ENCODE measurements around the gene TMED5.

TMED5 gene

GRCh38 chr1:93120614-93121013 is 59.6 kb downstream of the TMED5 start:
- no peak for TF ChIP-seq ZNF274 (IDR thresholded peaks at IDR 0.05; ENCODE audit: low read depth, low read length)
- H3K4me3 ChIP-seq (ENCODE audit: low read length): no peak overlapping the region

DNA sequence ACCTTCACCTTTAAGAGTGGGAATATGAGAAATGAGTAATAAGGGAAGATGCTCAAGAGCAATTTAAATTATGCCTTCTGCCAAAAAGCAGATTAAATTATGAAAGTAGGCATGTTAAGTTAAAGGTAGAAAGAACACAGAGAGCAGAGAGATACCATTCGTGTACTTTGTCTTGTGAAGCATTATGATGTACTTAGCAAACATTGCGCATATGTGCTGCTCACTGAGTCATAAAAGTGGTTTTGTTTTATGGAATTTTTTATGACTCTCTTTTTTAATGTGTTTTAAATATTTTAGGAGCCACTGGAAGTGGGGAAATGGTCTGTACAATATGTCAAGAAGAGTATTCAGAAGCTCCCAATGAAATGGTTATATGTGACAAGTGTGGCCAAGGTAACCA is 65.8 kb downstream of the TMED5 start:
- H3K4me3 ChIP-seq (ENCODE audit: low read length): no peak overlapping the region
- no peak for TF ChIP-seq ZNF274 (IDR thresholded peaks at IDR 0.05; ENCODE audit: low read depth, low read length)

- TF ChIP-seq ZNF274 (IDR thresholded peaks at IDR 0.05; ENCODE audit: low read depth, low read length): no peak
- H3K4me3 ChIP-seq (ENCODE audit: low read length): no peak overlapping the region
Observed at GRCh38 chr1:93113127-93113526, 67.1 kb downstream of the TMED5 start.

DNA sequence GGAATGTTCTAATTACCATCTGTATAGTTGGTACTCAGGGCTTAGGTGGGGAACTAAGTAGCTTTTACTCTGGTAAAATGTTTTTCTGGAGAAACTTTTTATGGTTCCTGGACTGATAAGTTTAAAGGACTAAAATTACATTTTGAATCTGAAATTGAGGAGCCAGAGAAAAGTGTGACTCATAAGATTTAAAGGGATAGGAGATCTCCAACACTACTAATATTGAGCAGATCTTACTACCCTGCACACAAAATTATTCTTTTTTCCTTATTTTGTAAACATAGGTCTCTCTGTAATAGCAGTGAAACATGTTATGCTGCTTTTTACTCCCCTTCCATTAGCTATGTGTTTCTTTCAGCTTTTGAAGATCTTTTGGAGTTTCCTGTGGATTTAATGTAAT is 68.7 kb downstream of the TMED5 start:
- no peak overlapping the region for H3K4me3 ChIP-seq (ENCODE audit: low read length)

DNA sequence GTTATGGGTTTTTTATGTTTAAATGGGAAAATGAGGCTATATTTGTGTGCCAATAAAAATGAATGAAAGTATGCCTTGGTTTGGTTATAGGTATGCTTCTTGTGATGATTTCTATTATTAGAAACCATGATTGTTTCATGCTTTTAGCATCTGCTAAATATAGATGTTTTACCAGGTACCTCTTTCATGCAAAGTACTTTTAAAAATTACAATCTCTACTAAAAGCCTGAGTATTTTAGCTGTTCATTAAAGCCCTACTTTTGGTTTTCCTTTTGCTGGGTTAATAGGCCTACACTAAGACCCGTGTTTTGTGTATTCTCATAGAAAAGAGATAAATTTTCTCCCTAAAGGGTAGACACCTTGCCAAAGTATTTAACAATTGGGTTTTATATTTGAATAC is 69.1 kb downstream of the TMED5 start:
- no peak overlapping the region for H3K4me3 ChIP-seq (ENCODE audit: low read length)
- TF ChIP-seq ZNF274 (IDR thresholded peaks at IDR 0.05; ENCODE audit: low read depth, low read length): no peak

More for the DNA sequence above, 68.7 kb downstream of the TMED5 start:
- no peak for TF ChIP-seq ZNF274 (IDR thresholded peaks at IDR 0.05; ENCODE audit: low read depth, low read length)

DNA sequence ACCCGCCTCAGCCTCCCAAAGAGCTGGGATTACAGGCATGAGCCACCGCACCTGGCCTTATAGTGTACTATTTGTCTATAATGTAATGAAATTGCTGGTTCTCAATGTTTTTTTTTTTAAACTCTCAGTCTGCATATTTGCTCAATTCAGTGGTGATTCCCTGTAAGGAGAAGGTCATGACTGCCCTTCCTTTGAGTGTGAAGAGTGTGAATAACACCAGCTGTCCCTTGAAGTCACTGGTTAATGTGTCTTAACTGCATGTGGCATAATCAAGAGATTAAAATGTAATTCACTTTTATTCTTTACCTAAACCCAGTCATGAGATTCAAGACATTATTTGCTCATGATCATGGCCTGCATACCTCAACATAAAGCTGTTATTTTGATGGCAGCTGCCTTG is 70.6 kb downstream of the TMED5 start:
- TF ChIP-seq ZNF274 (IDR thresholded peaks at IDR 0.05; ENCODE audit: low read depth, low read length): no peak
- H3K4me3 ChIP-seq (ENCODE audit: low read length): no peak overlapping the region

- H3K4me3 ChIP-seq (ENCODE audit: low read length): no peak overlapping the region
- no peak for TF ChIP-seq ZNF274 (IDR thresholded peaks at IDR 0.05; ENCODE audit: low read depth, low read length)
Observed at GRCh38 chr1:93108335-93108734, 71.9 kb downstream of the TMED5 start.

GRCh38 chr1:93107395-93107794 is 72.8 kb downstream of the TMED5 start:
- TF ChIP-seq ZNF274 (IDR thresholded peaks at IDR 0.05; ENCODE audit: low read depth, low read length): no peak
- H3K4me3 ChIP-seq (ENCODE audit: low read length): no peak overlapping the region

GRCh38 chr1:93106226-93106625 is 74.0 kb downstream of the TMED5 start:
- TF ChIP-seq ZNF274 (IDR thresholded peaks at IDR 0.05; ENCODE audit: low read depth, low read length): no peak
- no peak overlapping the region for H3K4me3 ChIP-seq (ENCODE audit: low read length)

GRCh38 chr1:93102142-93102541 is 78.1 kb downstream of the TMED5 start:
- H3K4me3 ChIP-seq (ENCODE audit: low read length): no peak overlapping the region
- no peak for TF ChIP-seq ZNF274 (IDR thresholded peaks at IDR 0.05; ENCODE audit: low read depth, low read length)
